ENCODE data around the gene MAGEB2.
"Not testable (repeated sequence)": the region's sequence is repeated elsewhere in the genome, so short reads cannot be mapped to it uniquely, and the experiment has no call there.

MAGEB2 gene, protein sequence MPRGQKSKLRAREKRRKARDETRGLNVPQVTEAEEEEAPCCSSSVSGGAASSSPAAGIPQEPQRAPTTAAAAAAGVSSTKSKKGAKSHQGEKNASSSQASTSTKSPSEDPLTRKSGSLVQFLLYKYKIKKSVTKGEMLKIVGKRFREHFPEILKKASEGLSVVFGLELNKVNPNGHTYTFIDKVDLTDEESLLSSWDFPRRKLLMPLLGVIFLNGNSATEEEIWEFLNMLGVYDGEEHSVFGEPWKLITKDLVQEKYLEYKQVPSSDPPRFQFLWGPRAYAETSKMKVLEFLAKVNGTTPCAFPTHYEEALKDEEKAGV

DNA sequence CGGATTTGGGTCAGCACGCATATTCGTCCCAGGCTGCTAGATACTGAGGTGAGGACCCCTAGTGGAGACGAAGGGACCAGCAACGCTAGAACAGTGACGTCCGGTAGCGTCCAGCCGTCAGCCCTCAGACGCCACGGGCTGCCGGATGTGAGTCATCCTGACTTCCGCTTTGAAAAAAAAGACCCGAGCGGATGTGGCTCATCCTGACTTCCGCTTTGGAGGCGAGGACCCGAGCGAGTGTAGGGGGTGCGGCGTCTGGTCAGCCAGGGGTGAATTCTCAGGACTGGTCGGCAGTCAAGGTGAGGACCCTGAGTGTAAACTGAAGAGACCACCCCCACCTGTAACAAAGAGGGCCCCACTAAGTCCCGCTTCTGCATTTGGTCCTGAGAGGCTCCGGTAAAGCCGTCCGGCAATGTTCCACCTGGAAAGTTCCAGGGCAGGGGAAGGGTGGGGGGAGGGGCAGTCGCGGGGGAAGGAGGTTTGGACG lies at the start of gene MAGEB2:
Gene MAGEB2 (plus strand): TSS at position 207 of the 487 bp plus-strand sequence. CDS start 3,018 bp downstream, outside the sequence.
- DNase-seq = no peak

GRCh38 chrX:30170900-30171299 lies 44.5 kb upstream of the MAGEB2 start:
- DNase-seq = no peak

DNA sequence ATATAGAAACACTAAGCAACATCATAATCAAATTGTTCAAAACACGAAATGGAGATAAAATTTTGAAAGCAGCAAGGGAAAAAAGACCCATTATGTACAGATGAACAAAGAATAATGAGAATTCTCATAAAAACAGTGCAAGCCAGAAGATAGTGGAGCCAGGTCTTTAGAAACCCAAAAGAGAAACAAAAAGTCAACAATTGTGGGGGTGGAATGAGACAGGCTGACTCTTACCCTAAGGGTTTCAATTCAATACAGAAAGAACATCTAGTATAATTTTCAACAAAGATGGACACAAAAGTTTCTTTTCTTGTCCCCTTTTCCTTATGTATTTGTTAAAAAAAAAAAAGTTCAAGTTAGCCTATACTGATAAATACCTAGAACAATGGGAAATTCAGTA lies 34.0 kb upstream of the MAGEB2 start:
- no peak for DNase-seq

- DNase-seq = no peak
Observed at GRCh38 chrX:30183554-30183953, 31.8 kb upstream of the MAGEB2 start.

- DNase-seq = no peak
Observed at GRCh38 chrX:30190426-30190825, 24.9 kb upstream of the MAGEB2 start.

DNA sequence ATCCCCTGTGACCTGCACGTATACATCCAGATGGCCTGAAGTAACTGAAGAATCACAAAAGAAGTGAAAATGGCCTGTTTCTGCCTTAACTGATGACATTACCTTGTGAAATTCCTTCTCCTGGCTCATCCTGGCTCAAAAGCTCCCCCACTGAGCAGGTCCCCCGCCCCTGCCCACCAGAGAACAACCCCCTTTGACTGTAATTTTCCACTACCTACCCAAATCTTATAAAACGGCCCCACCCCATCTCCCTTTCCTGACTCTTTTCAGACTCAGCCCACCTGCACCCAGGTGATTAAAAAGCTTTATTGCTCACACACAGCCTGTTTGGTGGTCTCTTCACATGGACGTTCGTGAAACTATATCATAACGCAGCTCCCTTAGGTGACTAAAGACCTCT lies 21.5 kb upstream of the MAGEB2 start:
- DNase-seq = not testable (repeated sequence)

DNA sequence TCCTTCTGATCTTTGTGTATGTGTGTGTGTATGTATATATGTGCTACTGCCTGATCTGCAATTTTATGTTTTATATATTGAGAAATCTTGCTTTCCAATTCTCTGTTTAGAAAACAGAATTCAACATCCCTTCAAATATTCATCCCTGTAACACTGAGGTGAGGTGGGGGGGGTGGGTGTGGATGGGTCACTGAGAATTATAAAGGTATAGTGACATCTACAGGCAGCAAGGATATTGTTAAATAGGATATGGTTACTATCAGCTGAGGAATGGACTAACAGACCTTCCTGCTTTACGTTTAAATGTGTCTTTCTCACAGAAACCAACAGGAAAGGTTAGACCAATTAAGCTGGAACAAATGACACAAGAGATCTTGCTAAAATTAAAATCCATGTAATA lies 19.0 kb upstream of the MAGEB2 start:
- no peak for DNase-seq

DNA sequence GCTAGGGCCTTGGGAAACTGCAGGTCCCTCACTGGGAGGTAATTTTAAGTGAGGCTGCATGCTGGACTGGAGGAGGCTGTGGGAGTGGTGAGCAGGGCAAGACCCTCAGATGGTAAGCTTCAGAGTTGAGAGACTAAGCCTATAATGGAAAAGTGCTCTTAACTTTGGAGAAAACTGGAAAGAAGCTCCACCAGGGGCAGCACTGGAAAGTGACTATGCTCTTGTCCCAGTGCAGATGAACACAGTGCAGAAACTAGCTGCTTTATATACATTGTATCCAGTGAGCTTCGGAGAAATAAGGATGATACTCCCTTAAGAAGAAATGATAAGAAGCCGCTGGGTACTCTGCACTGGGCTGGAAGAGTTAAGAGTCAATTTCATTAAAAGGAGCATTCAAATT lies 3.2 kb upstream of the MAGEB2 start:
- DNase-seq = no peak

DNA sequence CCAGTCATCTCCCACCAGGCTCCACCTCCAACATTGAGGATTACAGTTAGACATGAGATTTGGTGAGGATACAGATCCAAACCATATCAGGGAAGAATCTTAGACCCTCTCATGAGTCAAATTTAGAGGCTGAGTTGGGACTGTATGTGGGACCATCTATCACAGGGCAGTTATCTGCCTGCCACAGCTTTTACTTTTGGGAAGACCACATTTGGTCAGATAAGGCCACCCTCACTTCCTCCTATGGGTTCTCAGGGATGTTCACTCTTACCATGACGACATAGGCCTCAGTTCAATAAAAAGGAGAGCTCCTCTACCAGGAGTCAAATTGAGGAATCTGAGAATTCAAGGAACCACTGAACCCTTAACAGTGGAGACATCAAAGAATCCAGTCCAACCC lies 2.1 kb downstream of the MAGEB2 start:
- no peak for DNase-seq

DNA sequence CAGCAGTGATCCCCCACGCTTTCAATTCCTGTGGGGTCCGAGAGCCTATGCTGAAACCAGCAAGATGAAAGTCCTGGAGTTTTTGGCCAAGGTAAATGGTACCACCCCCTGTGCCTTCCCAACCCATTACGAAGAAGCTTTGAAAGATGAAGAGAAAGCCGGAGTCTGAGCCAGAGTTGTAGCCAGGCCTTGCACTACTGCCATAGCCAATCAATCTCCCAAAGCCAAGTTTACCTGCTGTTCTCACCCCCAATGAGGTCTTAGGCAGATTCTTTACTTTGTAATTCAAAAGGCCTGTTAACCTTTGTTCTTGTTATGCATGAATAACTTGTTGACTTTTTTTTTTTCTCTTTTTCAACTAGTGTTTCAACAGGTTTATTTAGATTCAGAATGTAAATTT lies 4.0 kb downstream of the MAGEB2 start:
- DNase-seq = no peak

- no peak for DNase-seq
Observed at GRCh38 chrX:30220661-30221060, 5.3 kb downstream of the MAGEB2 start.

DNA sequence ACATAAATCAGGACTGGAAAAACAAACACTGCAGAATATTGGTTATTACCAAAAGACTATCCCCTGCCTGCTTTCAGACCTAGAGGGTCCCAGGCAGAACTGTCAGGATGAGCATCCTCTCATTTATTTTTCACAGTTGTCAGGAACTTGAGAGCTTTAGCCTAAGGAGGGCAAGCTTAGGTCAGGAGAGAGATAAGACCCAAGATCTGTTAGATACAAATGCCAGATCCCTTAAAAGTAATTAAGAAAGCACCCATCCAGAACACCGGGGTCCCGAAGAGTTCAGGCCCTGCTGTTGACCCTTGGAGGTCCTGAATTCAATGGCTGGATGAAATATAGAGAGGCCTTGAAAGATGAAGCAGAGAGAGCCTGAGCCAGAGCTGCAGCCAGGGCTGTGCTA lies 9.2 kb downstream of the MAGEB2 start:
- no peak for DNase-seq

GRCh38 chrX:30228526-30228925 lies 13.2 kb downstream of the MAGEB2 start:
- DNase-seq = no peak

- no peak for DNase-seq
Observed at GRCh38 chrX:30230395-30230794, 15.0 kb downstream of the MAGEB2 start, which contains the start of gene MAGEB3. Gene MAGEB3 (plus strand): TSS chrX:30230657. CDS start chrX:30235925, 5,268 bp downstream.

- no peak for DNase-seq
Observed at GRCh38 chrX:30241724-30242415, 26.5 kb downstream of the MAGEB2 start, which contains the start of gene MAGEB4. Gene MAGEB4 (plus strand): TSS chrX:30242000. CDS start chrX:30242136, 136 bp downstream.

DNA sequence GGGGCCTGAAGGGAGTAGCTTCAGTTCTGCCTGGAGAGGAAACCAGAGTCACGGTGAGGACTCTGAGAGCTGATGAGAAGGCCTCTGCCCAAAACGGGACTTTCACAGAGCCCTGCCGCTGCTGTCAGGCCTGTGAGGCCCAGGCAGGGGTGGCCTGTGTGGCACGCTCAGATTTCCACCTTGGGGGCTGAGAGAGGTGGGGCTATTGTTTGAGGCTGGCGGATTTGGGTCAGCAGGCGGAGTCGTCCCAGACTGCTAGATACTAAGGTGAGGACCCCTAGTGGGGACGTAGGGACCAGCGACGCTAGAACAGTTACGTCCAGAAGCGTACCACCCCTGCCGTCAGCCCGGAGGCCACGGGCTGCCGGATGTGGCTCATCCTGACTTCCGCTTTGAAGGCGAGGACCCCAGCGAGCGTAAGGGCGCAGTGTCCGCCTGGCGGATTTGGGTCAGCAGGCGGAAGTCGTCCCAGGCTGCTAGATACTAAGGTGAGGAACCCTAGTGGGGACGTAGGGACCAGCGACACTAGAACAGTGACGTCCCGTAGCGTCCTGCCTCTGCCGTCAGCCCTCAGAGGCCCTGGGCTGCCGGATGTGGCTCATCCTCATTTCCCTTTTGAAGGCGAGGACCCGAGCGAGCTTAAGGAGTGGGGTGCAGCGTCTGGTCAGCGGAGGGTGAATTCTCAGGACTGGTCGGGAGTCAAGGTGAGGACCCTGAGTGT lies 31.6 kb downstream of the MAGEB2 start, which contains the start of gene MAGEB1:
Gene MAGEB1 (plus strand): TSS at position 378 of the 721 bp plus-strand sequence. CDS start 3,348 bp downstream, outside the sequence.
- no peak for DNase-seq

- DNase-seq = no peak
Observed at GRCh38 chrX:30248854-30249253, 33.5 kb downstream of the MAGEB2 start.

DNA sequence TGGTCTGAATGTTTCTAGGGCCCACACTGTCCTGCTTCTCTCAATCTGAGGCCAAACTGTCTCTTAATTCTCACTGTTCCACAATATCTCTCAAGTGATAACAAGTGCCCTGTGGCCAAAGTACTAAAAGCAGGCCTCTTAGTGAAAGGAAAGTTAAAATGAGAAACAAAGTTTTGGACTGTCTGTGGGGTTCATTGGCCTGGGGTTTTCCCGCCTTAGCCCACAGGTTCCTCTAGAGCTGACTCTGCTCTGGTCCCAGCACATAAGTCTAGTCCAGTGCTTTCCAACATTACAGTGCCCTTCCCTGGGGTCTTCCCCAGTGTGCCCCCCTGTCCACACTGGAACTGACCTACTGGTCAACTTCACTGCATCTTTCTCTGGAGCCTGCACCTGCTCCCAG lies 37.9 kb downstream of the MAGEB2 start:
- no peak for DNase-seq

DNA sequence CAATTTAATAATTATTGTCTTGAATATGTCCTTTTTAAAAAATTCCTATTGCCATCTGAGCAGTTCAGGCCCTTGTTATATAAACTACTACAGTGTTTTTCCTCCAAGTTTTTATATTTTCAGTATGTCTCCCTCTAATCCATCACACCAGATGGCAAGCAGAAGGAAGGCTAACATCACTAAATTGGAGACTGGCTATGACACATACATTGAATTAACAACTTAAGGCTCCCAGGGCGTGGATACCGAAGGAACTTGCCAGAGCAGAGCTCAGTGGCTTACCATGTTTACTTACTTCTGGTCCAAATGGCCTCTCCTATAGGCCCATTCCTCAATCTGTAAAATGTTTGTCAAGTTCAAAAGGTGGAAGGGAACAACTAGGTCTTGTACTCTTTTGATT lies 44.6 kb downstream of the MAGEB2 start:
- DNase-seq = no peak

DNA sequence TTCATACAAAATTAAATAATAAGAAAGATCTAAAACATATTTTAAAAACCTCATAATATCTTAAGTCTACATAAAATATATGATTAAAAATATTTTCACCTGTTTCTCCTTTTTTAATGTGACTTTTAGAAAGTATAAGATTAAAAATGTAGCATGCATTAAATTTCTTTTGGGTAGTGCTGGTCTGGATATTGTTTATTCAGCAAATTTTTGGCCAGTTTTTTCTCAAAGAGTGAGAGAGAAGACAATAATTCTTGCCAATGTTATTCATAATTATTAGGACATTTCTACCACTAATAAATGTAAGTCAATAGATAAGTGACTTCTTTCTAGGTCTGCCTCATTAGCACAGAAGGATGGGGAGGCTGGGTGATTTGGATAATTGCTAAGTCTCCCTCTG lies 45.6 kb downstream of the MAGEB2 start:
- no peak for DNase-seq

DNA sequence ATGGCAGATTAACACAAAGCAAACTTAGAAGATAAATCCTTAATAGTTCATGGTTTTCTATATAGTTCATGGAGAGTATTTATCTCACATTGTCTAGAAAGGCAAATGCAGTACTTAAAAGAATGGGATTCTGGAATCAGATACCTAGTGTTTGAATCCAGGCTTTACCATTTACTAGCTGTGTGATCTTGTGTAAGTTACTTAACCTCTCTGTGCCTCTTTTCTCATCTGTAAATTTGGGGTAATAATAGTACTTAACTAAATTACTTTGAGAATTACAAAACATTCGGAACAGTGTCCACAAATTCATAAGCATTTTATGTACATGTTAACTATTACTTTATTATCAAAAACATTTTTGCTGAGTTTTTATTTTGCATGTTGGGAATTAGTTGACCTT lies 47.4 kb downstream of the MAGEB2 start:
- no peak for DNase-seq

Measured in activated T-cell treated with anti-CD3 and anti-CD28 coated beads for 4 hours (primary cell).